Measurements from ENCODE around the gene CACNA1C.

- TF ChIP-seq CBFB (IDR thresholded peaks at IDR 0.05; ENCODE audit: low read depth) = no peak
- TF ChIP-seq BMI1 (IDR thresholded peaks at IDR 0.05; ENCODE audit: borderline replicate concordance) = no peak
- no peak for TF ChIP-seq POLR2AphosphoS5 (IDR thresholded peaks at IDR 0.05; ENCODE audit: low read length)
- no peak for TF ChIP-seq EP300 (IDR thresholded peaks at IDR 0.05; ENCODE audit: borderline replicate concordance in 1 of 2, control insufficient read depth in 1 of 2, low read depth in 2 of 2, low read length in 2 of 2)
These were observed 190.5 kb downstream of the CACNA1C start for GRCh38 chr12:2243275-2243674.

All from GM12878 (cell line).